ENCODE results near the gene RASL12.
"Not testable (repeated sequence)": the region's sequence is repeated elsewhere in the genome, so short reads cannot be mapped to it uniquely, and the experiment has no call there.

The RASL12 gene

DNA sequence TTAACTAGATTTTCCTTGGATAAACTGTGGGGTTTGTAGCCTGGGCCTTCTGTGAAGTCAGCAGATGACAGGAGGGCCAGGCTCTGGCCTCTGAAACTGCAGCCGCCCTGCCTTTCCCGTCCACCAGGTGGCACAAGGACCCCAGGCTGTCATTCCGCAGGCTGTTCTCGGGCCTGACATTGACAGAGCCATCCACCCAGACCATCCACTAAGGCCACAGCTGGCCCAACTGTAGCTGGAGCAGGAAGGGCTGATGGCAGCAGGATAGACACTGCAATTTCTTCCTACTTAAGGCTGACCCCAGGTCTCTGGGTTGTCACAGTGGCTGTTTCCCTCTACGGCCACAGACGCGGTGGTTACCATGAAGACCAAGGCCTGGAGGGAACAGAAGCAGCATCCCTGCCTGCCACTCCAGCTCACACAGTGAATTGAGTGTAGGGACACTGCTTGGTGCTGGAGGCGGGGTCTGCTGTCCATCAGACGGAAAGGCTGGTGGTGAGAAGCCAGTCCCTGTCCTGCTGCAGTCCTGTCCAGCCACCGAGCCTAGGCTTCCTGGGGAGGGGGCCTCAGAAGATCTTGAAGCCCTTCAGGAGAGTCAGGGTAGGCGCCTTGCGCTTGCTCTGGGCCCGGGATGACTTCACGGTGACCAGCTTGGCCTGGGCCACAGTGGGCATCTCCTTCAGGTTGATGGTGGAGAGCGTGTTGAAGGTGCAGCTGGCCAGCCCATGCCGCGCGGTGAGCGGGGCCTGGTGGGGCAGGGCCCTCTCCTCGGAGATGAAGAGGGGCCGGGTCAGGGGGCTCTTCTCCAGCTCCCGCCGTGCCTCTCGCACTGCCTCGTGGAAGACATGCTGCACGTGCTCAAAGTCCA lies 13.2 kb downstream of the RASL12 start:
- no peak for DNase-seq

DNA sequence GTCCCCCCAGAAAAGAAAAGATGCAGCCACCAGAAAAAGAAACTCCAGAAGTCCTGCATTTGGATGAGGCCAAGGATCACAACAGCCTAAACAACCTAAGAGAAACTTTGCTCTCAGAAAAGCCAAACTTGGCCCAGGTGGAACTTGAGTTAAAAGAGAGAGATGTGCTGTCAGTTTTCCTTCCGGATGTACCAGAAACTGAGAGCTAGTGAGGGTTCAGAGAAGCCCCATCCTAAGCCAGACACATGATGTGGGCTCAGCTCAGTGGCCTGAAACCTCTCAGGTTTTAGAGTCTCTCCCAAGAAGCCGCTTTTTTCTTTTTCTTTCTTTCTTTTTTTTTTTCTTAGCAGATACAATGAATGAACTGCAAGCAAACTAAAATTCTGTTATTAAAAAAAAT lies 14.8 kb downstream of the RASL12 start:
- DNase-seq: no peak

DNA sequence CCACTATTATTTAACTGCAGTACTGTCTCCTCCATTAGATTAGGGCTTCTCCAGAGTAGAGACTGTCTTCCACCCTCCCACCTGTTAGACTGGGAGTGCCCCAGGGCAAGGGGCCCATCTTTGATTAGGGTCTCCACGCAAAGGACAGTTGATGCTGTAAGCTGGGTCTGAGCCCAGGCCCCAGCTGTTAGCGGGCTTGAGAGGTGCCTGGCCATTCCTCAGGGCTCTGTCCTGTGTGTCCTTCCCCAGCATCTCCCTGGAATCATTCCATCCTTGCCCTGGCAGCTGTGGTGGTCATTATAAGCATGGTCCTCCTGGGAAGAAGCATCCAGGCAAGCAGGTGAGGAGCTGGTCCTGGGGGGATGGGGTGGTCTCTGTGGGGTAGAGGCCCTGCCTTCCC lies 16.5 kb downstream of the RASL12 start:
- no peak for DNase-seq

DNA sequence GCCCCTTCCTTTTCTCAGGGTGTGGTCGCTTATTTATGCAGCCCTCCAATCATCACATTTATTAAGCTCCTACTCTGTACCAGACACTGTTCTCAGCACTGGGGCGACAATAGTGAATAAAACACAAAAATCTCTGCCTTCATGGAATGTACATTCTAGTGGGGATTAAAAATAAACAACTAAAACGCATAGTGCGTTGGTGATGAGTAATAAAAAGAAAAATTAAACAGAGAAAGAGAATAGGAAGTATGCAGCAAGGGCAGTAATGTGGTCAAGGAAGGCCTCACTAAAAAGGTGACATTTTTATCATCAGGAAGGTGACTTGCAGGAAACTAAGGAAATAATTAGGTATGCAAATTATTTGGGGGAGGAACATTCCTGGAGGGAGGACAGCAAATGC lies 17.5 kb downstream of the RASL12 start:
- DNase-seq: no peak

DNA sequence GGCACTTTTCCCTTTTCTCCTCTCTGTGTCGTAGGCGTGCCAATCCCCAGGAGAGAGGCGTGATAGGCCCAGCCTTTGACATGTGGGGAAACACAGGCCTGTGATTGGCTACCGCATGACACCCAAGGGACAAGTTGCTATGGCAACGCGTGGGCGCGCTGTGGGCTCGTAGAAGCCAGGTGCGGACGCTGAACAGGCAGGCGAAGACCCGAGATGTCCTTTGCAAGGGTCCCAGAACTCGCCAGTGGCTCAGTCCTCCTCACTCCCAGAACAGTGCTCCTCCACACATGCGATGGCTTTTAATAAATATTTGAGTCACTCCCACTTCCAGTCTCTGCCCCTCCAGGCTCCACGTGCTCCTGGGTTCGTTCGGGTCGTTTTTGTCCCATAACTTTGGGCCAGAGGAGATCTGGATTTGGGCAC lies 18.4 kb downstream of the RASL12 start:
- DNase-seq: peak; percentile 73

DNA sequence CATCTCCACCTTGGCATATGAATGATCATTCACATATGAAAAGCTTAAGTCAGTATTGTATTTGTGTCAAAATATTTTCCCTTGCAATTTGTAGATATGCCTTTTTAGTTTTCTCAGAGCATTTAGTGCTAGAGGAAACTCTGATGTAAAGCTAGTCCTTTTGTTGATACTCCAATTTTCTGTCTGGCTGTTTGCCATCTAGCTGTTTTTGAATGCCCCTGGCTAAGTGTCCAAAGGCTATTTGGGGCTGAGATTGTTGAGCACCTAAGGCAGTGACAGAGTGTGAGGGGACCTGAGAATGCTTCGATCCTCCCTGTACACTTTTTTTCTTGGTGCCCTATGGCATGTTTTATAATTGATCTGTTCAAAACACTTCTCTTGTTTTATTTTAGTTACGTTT lies 19.6 kb downstream of the RASL12 start:
- DNase-seq: no peak

DNA sequence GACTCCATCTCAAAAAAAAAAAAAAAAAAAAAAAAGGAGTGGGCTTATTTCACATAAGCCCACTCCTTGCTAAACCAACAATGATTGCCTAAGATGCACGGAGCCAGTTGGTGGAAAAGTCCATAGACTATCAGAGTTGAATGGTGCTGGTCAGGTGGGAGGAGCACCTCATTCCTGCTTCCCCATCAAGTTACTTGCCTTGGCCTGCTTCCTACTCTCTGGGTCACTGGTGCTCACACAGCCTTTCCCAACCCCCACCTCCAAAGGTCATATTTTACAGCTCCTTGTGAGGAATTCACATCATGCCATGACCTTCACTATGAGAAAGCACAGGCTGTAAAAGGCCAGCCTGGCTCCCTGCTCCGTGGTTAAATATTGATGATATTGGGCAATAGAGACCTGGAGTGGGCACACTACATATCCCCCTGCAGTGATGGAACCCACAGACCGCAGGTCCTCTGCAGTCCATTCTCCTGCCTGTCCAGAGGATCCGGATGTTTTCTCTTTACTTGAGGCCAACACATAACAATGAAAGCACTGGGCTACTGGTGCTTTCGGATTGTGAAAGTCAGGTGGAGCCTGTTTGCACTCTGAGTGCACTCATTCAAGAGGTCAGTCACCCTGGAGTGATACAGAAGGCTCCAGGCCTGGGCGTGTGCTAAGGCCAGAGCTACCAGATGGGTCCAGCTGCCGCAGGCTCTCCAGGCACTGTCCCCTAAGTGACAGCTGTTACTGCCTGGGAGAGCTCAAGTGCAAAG lies 22.9 kb downstream of the RASL12 start, which contains the start of gene SLC51B:
Gene SLC51B, plus strand, starts transcription at position 664 of the 758 bp plus-strand sequence. CDS start 4,618 bp downstream, outside the sequence.
- no peak for DNase-seq

DNA sequence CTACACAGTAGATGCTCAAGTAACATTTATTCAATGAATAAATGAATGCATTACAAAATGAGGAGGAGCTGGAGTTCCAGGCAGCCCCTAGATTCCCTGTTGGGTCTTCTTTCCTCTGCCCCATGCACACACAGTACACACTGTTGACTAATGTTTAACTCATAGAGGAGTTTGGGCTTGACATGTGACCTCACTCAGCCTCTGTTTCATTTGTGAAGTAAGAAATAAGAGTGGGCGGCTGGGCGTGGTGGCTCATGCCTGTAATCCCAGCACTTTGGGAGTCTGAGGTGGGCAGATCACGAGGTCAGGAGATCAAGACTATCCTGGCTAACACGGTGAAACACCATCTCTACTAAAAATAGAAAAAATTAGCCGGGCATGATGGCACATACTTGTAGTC lies 23.6 kb downstream of the RASL12 start:
- not testable (repeated sequence) for DNase-seq

DNA sequence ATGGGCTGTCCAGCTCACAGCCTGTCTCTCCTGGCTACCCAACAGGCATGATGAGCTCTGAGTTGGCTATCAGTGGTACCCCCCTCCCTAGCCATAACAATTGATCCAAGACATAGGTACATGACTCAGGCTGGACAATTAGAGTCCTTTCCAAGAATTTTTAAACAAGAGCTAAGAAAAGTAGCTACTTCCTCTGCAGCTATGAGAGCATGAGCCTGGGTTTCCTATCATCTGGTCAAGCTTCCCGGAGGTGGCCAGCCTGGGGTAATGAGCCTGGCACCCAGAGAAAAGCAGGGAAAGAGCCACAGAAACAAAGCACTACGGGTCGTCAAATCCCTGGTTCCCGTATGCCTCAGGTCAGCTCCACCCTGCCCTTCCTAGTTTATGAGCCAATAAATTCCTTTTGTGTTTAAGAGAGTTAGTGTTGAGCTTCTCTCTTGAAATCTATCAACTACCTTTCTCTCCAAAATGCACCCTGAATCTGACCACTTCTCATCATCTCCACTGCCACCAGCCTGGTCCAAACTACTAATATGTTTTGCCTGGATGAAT lies 24.9 kb downstream of the RASL12 start:
- DNase-seq: no peak

DNA sequence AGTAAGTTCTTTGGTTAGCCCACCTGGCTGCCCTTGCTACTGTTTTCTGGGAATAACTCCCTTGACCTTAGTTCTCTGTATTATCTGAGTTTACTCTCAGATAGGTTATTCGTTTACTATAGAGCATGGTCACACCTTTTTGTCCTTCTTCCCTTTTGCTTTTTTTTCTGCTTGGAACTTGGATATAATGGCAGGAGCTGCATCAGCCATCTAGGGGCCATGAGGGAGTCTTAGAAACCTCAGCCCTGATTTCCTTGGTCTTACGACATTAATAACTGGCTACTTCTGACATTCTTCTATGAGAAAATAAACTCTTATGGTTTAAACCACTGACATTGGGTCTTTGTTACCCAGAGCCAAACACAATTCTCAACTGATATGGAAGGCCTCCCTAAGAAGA lies 26.0 kb downstream of the RASL12 start:
- DNase-seq: no peak

DNA sequence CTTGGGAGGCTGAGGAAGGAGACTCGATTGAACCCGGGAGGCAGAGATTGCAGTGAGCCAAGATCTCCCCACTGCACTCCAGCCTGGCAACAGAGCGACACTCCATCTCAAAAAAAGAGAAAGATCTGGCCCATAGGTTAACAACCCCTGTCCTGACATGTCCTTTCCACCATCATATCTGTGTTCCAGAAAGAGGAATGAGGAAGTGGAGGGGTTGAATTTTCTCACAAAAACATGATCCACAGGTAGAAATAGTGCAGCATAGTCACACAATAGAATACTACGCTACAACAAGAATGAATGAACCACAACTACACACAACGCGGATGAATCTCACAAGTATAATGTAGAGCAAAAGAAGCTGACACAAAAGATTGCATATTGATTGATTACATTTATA lies 27.3 kb downstream of the RASL12 start:
- no peak for DNase-seq

DNA sequence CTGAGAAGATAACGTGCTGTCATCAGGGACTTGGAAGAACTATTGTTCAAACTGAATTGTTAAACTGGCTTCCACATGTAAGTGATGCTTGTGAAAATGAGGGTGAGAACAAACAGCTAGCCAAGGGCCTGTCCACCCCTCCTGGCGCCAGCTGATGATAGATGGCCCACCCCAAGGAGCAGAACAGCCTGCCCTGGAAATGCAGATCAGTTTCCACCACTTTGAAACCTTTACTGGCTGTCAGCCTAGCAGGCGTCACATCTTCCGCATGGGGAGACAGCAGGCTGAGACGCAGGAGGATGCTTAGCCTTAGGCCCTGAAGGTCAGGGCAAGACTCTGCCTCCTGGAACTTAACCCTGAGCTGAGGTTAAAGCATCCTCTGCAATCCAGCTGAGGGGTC lies 29.0 kb downstream of the RASL12 start:
- DNase-seq: no peak

DNA sequence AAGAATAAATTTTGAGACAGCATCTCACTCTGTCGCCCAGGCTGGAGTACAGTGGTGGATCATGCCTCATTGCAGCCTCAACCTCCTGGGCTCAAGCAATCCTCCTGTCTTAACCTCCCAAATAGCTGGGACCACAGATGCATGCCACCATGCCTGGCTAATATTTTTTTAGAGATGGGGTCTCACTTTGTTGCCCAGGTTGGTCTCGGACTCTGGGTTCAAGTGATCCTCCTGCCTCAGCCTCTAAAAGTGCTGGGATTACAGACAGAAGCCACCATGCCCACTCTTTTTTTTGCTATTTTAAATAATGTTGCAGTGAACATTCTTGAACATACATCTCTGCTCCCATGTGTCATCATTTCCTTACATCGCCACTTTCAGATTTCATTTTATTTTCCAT lies 29.4 kb downstream of the RASL12 start:
- no peak for DNase-seq

DNA sequence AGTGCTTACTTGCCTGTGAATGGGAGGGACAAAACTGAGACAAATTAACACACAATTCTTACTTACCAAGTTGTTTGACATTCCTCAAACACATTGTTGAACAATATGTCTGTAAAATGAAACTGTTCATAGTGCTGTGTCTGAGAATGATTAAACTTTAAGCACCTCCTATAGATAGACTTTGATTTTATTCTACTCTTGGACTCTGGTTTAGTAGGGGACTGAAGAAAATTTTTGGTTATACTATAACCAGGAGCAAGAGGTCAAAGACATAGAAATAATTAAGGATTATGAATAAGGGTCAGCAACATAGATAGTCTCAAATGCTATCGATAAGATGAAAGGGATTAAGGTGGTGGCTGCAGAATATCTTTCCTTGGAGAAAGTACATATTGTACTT lies 30.5 kb downstream of the RASL12 start:
- DNase-seq: no peak

DNA sequence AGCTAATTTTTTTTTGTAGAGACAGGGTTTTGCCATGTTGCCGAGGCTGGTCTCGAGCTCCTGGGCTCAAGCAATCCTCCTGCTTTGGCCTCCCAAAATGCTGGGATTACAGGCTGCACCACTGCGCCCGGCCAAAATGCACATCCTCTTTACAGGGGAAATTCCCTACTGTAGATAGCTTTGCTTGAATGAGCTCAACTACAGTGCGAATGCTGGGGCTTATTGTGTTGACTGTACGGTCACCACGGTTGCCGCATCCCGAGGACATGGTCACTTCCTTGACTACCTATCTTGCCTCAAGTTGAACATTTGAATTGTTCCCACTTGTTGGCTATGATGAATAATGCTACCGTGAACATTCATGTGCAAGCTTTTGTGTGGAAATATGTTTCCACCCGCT lies 33.1 kb downstream of the RASL12 start:
- no peak for DNase-seq

DNA sequence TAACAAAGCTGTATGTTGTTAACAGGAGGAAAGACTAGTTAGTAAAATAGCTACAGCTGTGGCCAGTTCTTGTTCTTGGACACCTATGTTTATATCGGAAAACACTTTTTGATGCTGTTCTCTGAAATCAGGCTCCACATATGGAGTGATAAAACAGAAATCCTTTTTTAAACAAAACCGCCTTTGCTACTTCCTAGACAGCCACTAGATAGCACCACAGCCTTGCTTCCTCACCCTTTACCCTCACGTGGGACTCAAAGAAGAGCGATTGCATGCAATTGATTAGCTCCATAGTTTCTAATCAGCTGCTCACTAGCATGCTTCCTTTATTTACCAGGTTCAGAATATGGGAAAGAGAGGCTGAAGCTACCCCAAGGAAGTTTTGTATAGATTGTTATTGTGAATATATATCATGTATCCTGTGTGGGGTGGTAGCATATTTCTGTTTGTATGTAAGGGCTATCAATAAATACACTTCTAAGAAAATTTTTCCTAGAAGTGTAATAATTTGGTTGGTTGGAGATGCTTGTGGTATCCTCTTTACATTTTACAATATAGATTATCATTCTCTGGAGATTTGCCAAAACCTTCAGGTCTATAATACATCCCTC lies 34.0 kb downstream of the RASL12 start:
- DNase-seq: no peak

DNA sequence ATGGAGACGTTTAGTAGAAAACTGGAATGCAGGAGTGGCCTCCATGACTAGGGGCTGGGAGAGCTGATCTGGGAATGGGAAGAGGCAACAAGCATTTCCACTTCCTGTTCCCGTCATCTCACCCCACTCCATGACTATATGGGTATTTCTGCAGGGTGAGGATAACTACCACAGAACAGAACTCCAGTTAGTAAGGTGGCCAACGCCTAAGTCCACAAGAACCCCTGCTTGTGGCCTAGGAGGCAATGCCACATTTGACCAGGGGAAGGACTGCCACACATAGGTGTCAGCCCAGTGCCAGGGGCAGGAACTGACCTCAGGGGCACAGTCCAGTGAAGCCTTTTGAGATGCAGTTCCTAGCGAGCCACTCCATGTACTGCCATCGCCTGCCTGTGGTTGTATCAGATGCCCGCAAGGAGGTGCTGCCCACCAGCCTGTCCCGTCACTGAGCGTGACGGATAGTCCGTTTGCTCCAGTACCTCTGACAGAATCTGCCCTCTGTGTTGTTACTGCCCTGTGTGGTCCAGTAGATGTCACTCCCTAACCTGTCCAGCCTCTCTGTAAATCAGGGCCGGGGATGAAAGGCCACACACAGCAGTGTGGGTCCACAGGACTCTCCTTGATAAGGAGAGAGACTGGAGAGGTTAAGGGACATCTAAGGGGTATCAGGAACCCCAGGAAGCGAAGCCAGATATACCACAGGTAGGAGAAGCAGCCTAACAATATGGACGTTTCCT lies 34.8 kb downstream of the RASL12 start:
- no peak for DNase-seq

DNA sequence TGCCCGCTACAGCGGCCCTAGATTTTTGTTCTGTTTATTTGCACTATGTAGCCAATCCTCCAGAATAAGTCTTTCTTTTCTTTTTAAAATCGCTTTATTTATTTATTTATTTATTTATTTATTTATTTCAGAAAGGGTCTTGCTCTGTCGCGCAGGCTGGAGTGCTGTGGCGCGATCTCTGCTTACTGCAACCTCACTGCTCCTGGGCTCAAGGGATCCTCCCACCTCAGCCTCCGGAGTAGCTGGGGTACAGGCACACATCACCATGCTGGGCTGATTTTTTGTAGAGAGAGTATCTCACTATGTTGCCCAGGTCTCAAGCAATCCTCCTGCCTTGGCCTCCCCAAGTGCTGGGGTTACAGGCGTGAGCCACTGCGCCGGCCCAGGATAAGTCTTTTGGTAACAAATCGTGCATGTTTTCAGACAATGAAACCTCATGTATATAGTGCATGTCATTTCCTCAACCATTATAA lies 38.0 kb downstream of the RASL12 start:
- no peak for DNase-seq

DNA sequence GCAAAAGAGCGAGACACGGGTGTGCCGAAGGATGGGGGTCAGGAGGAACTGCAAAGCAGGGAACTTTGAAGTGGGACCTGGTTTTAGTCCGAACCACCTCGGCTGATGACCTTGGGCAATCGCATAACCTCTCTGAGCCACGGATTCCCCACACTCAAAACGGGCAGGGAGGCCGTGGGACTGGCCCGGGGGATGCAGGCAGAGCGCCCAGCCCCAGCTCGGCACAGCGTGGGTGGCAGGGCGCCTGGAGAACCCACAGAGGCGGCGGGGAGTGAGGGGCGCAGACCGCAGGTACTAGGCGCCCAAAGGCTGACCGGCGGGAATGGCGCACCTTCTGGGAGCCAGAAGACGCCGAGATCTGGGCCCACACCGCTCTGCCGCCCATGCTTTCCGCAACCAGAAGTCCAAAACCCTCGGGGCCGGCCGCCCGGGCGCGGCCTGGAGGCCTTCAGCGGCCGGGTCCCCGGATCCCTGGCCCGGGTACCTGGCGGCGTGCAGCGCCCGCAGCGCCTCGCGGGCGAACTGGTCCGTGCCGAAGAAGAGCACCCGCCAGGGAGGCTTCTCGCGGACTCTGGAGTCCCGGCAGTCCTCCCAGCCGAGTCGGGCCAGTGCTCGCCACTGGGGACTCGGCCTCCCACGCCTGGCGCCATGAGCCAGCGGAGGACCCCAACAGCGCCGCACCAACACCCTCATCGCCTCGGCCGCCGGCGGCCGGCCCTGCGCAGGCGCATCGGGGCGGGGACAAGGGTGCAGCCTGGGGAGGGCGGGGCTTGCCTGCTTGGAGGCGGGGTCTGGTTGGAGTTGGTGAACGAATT lies 38.7 kb downstream of the RASL12 start, which contains the start of gene MTFMT:
Gene MTFMT, minus strand, starts transcription at position 719 of the 815 bp plus-strand sequence. Its CDS starts 26 bp downstream, at position 693.
- DNase-seq: no peak

DNA sequence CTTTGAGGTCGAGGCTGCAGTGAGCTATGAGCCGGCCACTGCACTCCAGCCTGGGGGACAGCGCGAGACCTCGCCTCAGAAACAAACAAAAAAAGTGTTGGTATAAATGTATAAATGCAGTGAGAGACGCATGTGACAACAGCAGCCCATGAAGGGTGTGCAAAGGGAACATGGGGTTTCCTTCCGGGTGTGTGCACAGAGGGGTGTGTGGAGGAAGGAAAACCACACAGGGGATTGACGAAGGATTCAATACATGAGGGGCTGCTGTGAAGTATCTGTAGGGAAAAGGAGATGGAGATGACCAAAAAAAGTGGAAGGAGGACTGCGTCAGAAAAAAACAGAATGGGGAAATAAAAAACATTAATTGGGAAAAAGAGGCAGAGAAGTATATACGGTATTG lies 39.5 kb downstream of the RASL12 start:
- no peak for DNase-seq

DNA sequence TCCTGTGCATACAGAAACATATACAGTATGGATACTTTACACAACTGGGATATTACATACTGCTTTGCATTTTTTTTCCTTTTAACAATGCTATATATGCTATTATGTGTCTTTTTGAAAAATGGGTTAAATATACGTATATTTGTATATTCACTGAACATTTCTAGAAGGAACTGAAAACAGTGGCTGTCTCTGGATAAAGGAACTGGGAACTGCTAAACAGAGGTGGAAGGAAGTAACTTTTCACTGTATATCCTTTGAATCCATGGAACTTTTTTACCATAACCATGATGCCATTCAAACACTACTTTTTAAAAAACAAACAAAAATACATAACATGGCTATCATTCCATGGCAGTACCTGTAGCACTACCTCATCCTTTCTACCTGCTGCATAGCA lies 40.2 kb downstream of the RASL12 start:
- no peak for DNase-seq

DNA sequence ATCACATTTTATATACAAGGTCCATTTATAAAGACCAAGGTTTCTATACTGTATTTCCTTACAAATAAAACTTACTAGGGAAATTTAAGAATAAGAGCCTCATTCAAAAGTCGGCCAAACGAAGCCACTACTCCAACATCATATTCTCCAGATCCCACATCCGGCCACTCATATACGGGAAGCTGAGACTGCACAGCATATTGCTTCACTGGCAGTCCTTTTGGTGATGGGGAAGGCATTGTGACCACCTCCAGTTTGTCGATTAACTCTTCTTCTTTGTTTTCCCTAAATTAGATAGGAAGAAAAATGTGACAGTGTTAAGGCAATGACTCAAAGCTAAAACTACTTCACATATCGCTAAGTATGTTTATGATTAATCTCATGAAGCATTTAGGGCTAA lies 41.0 kb downstream of the RASL12 start:
- no peak for DNase-seq

Data from NCI-H2081 treated with DMSO at 0.1 percent for 48 hours (cell line).